NCI-H1417 (cell line): ENCODE data around the gene DSCAML1.

Experiments used
- DNase-seq, 3 experiments: peaks; one replicate each; lab custom pipeline; 2025; lab: John Stamatoyannopoulos, UW

The DSCAML1 gene

DNA sequence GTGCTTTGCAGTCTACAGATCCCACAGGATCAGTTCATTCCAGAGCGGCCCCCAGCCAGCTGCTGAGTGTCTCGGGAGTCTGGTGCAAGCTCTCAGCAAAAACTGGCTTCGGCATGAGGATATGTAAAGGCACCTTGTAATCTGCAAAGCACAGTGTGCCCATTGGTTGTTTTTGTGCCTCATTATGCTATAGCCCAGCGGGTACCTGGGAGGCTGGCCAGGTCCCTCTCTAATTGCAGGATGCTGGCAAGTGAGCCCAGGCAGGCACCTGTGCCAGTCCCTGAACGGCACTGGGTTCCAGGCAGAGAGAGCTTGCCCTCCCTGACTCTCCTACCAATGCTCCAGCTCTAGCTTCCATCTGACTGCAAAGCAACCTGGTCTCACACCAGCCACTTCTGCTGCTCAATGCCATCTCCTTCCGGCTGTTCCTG lies 128.7 kb downstream of the DSCAML1 start:
- DNase-seq: peak in 2 of 3 experiments; percentile 81 to 95

- DNase-seq: peak in 1 of 3 experiments; percentile 22
These were observed 132.1 kb downstream of the DSCAML1 start for GRCh38 chr11:117664897-117665296.

DNA sequence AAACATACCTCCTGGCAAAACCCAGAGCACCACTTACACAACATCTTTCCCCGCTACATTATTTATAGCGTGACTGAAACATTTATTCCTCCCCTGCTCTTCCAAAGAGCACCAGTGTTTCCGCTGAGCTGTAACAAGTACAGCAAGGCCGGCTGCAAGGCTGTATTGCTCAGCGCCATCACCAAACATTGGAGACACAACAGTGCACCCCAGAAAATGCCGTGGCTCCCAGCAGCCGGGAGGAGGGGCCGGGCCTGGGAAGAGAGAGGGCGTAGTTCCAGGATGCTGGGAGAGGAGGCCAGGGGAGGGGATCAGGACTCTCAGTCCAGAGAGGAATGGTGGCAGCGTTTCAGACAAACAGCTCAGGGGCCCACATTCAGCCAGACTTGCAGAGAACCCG lies 133.2 kb downstream of the DSCAML1 start:
- DNase-seq: peak; percentile 26 to 74 (median 50)

- peak in 2 of 3 experiments; percentile 50 to 70 for DNase-seq
These were observed 133.6 kb downstream of the DSCAML1 start for GRCh38 chr11:117663414-117663813.

GRCh38 chr11:117662671-117663269 lies 134.2 kb downstream of the DSCAML1 start:
- no peak for DNase-seq

DNA sequence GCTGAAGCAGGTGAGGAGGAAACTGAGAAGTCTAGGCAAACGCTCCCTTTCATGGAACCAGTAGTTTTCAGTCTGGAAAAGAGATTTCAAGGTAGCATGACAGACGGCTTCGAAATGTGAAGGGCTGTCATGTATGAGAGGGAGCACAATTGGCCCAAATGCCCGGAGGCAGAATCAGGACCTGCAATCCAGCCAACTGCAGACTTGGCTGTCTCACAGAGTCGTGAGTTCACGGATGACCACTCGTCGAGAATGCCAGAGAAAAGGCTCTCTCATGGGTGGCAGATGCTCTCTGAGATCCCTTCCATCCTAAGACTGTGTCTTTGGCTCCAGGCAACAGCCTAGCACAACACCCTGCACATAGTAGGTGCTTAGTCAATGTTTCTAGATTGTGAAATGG lies 134.8 kb downstream of the DSCAML1 start:
- no peak for DNase-seq

- DNase-seq: no peak
These were observed 138.2 kb downstream of the DSCAML1 start for GRCh38 chr11:117658809-117659208.

DNA sequence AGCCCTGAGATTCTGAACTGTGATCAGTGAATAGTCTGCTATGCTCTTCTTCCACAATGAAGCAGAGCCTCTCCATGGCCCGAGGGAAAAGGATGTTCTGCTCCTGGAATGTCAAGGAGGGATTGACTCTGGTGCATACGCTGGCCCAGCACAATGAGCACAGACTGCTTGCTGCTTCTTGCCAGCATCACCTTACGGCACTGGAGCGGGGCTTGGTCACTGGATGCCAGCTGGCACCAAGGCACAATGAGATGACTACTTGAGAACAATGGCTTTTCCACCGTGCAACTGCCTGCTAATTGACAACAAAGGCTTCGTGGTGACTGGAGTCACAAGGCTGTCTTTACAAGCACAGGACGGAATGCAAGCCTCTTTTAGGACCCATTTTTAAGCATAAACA lies 139.2 kb downstream of the DSCAML1 start:
- DNase-seq: peak; percentile 32 to 71 (median 69)

- DNase-seq: no peak
These were observed 142.4 kb downstream of the DSCAML1 start for GRCh38 chr11:117654281-117655255.

- DNase-seq: no peak
These were observed 144.5 kb downstream of the DSCAML1 start for GRCh38 chr11:117652521-117652920.

DNA sequence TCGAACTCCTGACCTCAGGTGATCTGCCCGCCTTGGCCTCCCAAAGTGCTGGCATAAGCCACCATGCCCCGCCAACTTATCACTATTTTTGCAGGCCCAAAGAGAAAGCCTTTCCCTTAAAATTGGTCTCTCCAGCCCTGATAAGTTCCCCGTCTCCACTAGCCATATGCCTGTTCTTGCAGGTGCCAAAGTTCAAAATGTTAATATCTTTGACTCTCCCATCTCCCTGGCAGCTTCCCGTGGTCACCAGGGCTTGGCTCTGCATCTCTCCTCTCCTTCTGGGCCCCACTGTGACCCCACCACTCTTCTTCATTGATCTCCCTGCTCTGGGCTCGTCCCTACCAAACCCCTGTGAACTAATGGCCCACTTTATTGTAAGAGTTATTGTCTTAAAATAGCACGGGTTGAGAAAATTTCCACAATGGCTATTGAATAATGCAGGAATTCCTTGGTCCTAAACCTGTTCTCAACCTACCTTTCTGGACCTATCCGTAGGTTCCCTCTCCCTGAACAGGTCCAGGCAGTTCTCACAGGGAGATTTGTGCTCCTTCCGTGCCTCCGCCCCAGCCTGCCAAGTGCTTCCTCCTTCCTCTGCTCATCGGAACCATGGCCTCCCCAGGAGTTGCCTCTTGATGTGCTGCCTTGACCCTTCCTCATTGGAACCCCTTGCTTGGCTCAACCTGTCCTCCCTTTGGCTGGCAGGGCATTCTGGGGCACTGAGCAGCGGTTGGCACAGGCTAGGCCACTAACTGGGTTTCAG lies 147.5 kb downstream of the DSCAML1 start:
- no peak for DNase-seq

GRCh38 chr11:117647872-117648271 lies 149.1 kb downstream of the DSCAML1 start:
- DNase-seq: no peak

DNA sequence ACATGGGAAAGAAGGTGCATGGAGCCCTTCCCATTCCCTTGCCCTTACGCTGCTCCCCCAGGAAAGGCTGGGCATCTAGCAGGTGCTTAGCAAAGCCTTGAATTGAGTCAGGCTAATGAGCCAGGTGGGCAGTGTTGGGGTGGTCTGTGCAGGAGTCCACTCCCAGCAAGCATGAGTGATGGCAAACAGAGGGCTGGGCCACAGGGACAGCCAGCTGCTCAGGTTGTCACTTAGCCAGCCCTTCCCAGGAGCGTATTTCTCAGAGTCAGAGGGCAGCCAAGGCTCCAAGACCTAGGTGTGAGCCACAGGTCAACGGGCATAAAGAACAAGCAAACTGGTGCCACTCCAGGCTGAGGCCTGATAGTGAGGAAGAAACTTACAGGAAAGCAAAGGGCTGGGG lies 149.8 kb downstream of the DSCAML1 start:
- DNase-seq: no peak

DNA sequence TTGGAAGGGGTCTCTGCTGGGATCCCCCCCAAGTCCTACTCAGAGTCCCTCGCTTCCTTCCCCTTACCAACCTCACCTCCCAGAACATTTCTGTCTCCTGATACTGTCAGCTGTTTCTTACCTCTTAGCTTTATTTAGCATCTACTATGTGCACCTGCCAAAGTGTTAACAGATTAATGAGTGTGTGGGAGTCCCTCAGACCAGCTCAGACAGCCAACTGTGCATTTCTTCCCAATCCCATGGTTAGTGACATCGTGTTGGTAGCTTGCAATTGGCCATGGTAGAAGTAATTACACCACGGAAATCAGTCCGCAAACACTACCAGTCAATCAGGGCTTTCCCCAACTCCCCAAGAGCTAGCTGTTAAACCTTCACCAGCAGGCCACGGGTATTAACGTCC lies 150.6 kb downstream of the DSCAML1 start:
- no peak for DNase-seq

DNA sequence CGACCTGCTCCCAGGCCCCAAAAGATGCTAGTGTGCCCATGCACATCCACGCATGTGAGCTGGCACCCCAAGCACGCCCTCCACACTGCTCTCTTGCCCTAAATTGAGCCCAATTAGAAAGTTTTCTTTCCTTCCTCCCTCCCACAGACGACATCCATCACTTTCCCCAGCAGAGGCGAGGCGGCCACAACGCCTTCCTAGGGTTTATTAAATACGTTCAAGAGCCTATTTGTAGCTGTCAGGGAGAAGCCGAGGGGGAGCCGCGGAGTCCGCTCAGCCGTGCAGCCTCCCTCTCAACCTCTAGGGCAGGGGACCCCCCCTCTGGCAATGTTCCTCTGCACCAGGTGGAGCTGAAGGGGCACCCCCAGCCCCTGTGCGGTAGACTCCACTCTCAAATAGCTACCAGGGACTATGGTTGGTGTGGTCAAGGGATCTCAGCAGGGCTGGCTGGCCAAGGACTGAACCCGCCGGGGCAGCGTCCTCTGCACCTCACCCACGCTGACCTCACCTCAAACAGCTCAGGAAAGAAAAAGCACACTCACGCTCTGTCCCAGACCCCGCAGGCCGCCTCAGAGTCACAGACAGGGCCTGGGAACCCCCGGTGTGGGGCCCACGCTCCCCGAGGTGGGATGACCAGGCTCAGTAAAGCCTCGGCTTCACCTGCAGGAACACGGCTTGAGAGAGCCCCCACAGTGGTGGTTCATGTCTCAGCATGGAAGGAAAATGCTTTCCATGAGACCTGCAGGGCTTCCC lies 152.4 kb downstream of the DSCAML1 start:
- peak in 1 of 3 experiments; percentile 13 for DNase-seq

DNA sequence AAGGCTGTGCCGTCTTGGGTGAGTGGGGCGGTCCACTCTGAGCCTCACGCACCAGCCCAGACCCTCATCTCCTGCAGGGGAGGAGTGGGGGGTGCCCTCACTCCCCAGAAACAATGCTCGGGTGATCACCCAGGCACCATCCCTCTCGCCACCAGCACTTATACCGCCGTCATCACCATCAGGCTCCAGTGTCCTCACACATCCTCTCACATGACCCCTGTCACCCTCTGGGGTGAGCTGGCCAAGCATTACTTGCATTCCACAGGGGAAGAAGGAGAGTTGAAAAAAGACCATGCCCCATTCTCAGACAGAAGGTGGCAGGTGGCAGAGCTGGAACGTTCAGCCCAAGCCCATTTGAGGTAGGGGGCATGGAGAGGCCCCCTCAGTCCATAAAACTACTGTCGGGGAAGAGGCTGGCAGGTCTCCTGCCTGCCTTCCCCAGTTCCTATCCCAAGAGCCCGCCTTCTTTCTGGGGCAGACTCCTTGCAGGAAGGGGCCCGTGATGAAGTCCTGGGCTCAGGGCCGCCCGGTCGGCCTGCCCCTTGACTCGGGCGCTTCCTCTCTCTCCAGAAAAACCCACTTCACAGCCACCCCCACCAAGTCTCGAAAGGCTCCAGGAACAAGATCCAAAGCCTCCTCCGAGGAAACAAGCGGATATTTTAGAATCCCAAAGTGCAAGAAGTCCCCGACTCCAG lies 153.3 kb downstream of the DSCAML1 start:
- DNase-seq: no peak

- DNase-seq: no peak
These were observed 154.2 kb downstream of the DSCAML1 start for GRCh38 chr11:117642835-117643234.

- no peak for DNase-seq
These were observed 154.6 kb downstream of the DSCAML1 start for GRCh38 chr11:117642396-117642795.

DNA sequence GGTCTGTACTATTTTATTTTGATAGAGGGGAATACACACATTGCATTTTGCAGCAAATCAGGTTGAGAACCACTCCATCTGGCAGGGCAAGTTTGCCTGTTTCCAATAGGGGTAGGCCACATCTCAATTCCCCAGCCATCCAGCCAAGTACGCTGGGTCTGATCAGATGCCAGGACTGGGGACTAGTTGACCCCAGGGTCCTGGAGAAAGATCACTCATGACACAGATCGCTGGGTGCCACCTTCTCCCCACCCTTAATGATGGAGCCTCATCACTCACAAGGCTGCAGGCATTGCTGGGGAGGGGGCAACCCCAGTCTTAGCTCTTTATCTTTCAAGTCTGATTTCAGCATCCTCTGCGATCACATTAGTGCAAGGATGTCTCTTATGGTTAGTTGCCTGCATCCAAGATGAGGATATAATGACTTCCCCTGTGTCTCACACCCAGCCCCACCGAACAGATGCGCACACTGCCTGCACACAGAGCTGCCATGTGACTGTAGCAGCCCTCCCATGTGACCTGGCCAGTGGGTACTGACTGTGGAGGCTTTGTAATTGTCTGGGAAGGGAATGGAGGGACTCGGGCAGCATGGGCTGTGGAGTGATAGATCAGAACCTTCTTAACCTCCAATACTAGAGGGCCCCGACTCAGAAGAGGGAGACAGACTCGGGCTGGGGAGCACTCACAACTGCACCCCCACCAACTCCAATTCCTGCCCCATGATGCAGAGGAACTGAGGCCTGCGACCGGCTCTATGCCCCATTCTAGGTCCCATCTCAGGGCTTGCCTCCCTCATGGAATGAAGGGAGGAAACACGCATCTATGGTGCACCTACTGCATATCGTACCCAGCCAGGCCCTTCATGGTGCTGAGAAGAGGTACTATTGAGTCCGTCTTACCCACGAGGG lies 155.8 kb downstream of the DSCAML1 start:
- DNase-seq: no peak

DNA sequence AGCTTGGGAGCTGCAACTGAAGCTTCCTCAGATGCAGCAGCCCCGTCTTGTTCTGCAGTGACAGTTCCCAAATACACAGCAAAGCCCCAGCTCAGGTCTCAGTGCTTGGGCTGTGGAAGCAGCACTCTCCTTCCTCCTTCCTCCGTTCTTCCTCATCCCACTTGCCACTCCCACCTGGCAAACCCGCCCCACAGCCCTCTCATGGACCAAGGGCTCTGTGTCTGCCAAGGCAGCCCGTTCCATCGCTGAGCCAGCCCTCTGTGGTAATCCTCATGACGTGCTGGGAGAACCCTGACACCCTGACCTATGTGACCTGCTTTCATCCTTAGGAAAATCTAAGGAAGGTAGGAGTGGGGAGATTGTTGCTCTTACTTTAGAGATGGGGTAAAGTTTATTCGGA lies 157.0 kb downstream of the DSCAML1 start:
- DNase-seq: no peak
